GM12878 (cell line): ENCODE data around the gene NUP35. TPM values are rescaled to one million over a fixed set of nuclear protein-coding genes. Genes with fewer than 3 reads are reported as not detected.

Experiments
- ATF2 ChIP-seq: IDR thresholded peaks from 2 replicates; pipeline ENCODE4 v1.6.1; 2012; ENCODE audit warnings: low read length, inconsistent platforms
- BACH1 ChIP-seq: fragments of 450-650 bp; IDR thresholded peaks from 2 replicates; pipeline ENCODE4 v1.6.1; 2017; ENCODE audit warnings: mild to moderate bottlenecking, borderline replicate concordance
- BCL3 ChIP-seq: IDR thresholded peaks from 2 replicates; pipeline ENCODE4 v1.6.1; 2011; ENCODE audit warnings: borderline replicate concordance, low read depth, mild to moderate bottlenecking, moderate library complexity, low read length; ENCODE audit not compliant: insufficient read depth, poor library complexity, severe bottlenecking
- CBX3 ChIP-seq: fragments of 200-600 bp; sonication (generic); IDR thresholded peaks from 2 replicates; pipeline ENCODE4 v1.6.1; 2016; ENCODE audit warnings: low read depth, borderline replicate concordance
- CHD1 ChIP-seq: IDR thresholded peaks from 2 replicates; pipeline ENCODE4 v1.6.1; 2012; ENCODE audit warnings: low read depth, low read length, improper control_type of control experiment
- DPF2 ChIP-seq: fragments of 450-650 bp; IDR thresholded peaks from 2 replicates; pipeline ENCODE4 v1.6.1; 2017; ENCODE audit warnings: mild to moderate bottlenecking
- EP300 ChIP-seq, 2 experiments: fragments of 150-350 bp in 1 of 2; IDR thresholded peaks; 2 replicates each; pipeline ENCODE4 v1.6.1; 2011 to 2012; ENCODE audit warnings: low read depth in 2 of 2, low read length in 2 of 2, borderline replicate concordance in 1 of 2, improper control_type of control experiment in 1 of 2, inconsistent platforms in 1 of 2; ENCODE audit not compliant: control insufficient read depth in 1 of 2
- ESRRA ChIP-seq: IDR thresholded peaks from 2 replicates; pipeline ENCODE4 v1.6.1; 2012; ENCODE audit warnings: mild to moderate bottlenecking, low read length, improper control_type of control experiment
- FOXM1 ChIP-seq: IDR thresholded peaks from 2 replicates; pipeline ENCODE4 v1.6.1; 2012; ENCODE audit warnings: low read depth, mild to moderate bottlenecking, inconsistent platforms, low read length, moderate library complexity
- HDAC6 ChIP-seq: fragments of 200-600 bp; sonication (generic); IDR thresholded peaks from one replicate; pipeline ENCODE4 v1.8.0; 2017; ENCODE audit warnings: antibody characterized with exemption; ENCODE audit not compliant: unreplicated experiment
- IRF5 ChIP-seq: fragments of 450-650 bp; IDR thresholded peaks from 2 replicates; pipeline ENCODE4 v1.6.1; 2017; ENCODE audit warnings: borderline replicate concordance
- JUNB ChIP-seq: IDR thresholded peaks from 2 replicates; pipeline ENCODE4 v1.6.1; 2016; ENCODE audit warnings: antibody characterized with exemption, mild to moderate bottlenecking
- KLF5 ChIP-seq: fragments of 450-650 bp; IDR thresholded peaks from 2 replicates; pipeline ENCODE4 v1.6.1; 2014; ENCODE audit warnings: mild to moderate bottlenecking; ENCODE audit not compliant: partially characterized antibody
- MEF2B ChIP-seq: fragments of 450-650 bp; IDR thresholded peaks from 2 replicates; pipeline ENCODE4 v1.6.1; 2018; ENCODE audit warnings: mild to moderate bottlenecking, moderate library complexity; ENCODE audit not compliant: partially characterized antibody, poor library complexity, severe bottlenecking
- NFYB ChIP-seq: IDR thresholded peaks from 2 replicates; pipeline ENCODE4 v1.6.1; 2011; ENCODE audit warnings: low read depth, mild to moderate bottlenecking, low read length, improper control_type of control experiment, moderate library complexity; ENCODE audit not compliant: insufficient read depth
- PAX5 ChIP-seq: IDR thresholded peaks from 2 replicates; pipeline ENCODE4 v1.6.1; 2011; ENCODE audit warnings: low read depth, low read length, borderline replicate concordance
- RBBP5 ChIP-seq: fragments of 200-600 bp; sonication (generic); conservative IDR thresholded peaks from 2 replicates; pipeline ENCODE4 v1.6.1; 2016
- SRF ChIP-seq, 2 experiments: IDR thresholded peaks; 2 replicates each; pipeline ENCODE4 v1.6.1; 2011; ENCODE audit warnings: low read depth in 2 of 2, low read length in 2 of 2, mild to moderate bottlenecking in 1 of 2, moderate library complexity in 1 of 2
- STAT3 ChIP-seq: IDR thresholded peaks from 2 replicates; pipeline ENCODE4 v1.6.1; 2011; ENCODE audit warnings: low read depth, low read length, improper control_type of control experiment
- TARDBP ChIP-seq: IDR thresholded peaks from 2 replicates; pipeline ENCODE4 v1.6.1; 2016; ENCODE audit warnings: borderline replicate concordance
- TBL1XR1 ChIP-seq: IDR thresholded peaks from 2 replicates; pipeline ENCODE4 v1.6.1; 2012; ENCODE audit warnings: low read depth, low read length, improper control_type of control experiment
- TCF12 ChIP-seq: IDR thresholded peaks from 2 replicates; pipeline ENCODE4 v1.6.1; 2011; ENCODE audit warnings: low read depth, mild to moderate bottlenecking, low read length
- USF1 ChIP-seq: IDR thresholded peaks from 2 replicates; pipeline ENCODE4 v1.6.1; 2011; ENCODE audit warnings: borderline replicate concordance, low read depth, mild to moderate bottlenecking, moderate library complexity, mixed read lengths, low read length; ENCODE audit not compliant: insufficient read depth; ENCODE audit errors: extremely low read length
- YY1 ChIP-seq: IDR thresholded peaks from 2 replicates; pipeline ENCODE4 v1.6.1; 2011; ENCODE audit warnings: low read depth, mild to moderate bottlenecking, low read length
- ZNF217 ChIP-seq: fragments of 450-650 bp; IDR thresholded peaks from 2 replicates; pipeline ENCODE4 v1.6.1; 2017; ENCODE audit warnings: antibody characterized with exemption, mild to moderate bottlenecking
- ZNF24 ChIP-seq: fragments of 450-650 bp; IDR thresholded peaks from 2 replicates; pipeline ENCODE4 v1.6.1; 2017; ENCODE audit warnings: antibody characterized with exemption, mild to moderate bottlenecking
- ZNF622 ChIP-seq: fragments of 450-650 bp; IDR thresholded peaks from 2 replicates; pipeline ENCODE4 v1.6.1; 2017; ENCODE audit warnings: mild to moderate bottlenecking, inconsistent platforms
- ZZZ3 ChIP-seq: IDR thresholded peaks from 2 replicates; pipeline ENCODE4 v1.6.1; 2011; ENCODE audit warnings: low read depth; ENCODE audit not compliant: control insufficient read depth, insufficient read length
- polyA plus RNA-seq, 11 experiments: library from polyadenylated mRNA; depleted of rRNA in 4 of 11; unstranded in 6 of 11; stranded (reverse) in 5 of 11; fragments of >200 nt; fragmentation: Nextera tagmentation in 4 of 11; fragmentation: Illumina TruSeq in 1 of 11; extraction: Ambion mirVana in 4 of 11; extraction: Trizol in 1 of 11; gene quantifications; 1 replicate in 1 of 11; 2 replicates in 10 of 11; pipeline versions ENCODE4 v1.2.1 to v1.2.3, GENCODE V29; 2011 to 2016; ENCODE audit warnings: inconsistent platforms in 2 of 11, missing spikeins in 2 of 11, low read depth in 1 of 11
- total RNA-seq, 4 experiments: library from RNA; depleted of rRNA in 3 of 4; stranded (reverse); fragments of >200 nt in 3 of 4; fragmentation: Illumina TruSeq in 1 of 4; extraction: Trizol in 1 of 4; gene quantifications; 2 replicates each; pipeline versions ENCODE4 v1.2.1 to v1.2.3, GENCODE V29; 2013 to 2021

The NUP35 gene
- total and polyA plus RNA-seq, 10 of the 15 experiments (the other 5 are each of a cell fraction or from before 2014, with no cell fraction given), result 21.4 to 57.3 (median 30.7) TPM

GRCh38 chr2:183093857-183094657 lies 30.2 kb upstream of the NUP35 start (continued):
- peak; percentile 78 for TF ChIP-seq ATF2
- TF ChIP-seq FOXM1, result peak; percentile 66; the same call in 1 of the 2 replicates
- no peak for TF ChIP-seq CBX3
- no peak for TF ChIP-seq STAT3
- no peak for TF ChIP-seq BACH1
- TF ChIP-seq YY1, result no peak
- no peak for TF ChIP-seq IRF5
- no peak for TF ChIP-seq PAX5
- no peak for TF ChIP-seq TCF12
- peak; percentile 12 for TF ChIP-seq MEF2B
- TF ChIP-seq DPF2, result no peak
- no peak for TF ChIP-seq BCL3
- no peak for TF ChIP-seq CHD1
- TF ChIP-seq HDAC6, result no peak
- TF ChIP-seq NFYB, result no peak
- no peak; a peak in 1 of 4 replicates for TF ChIP-seq EP300 (IDR thresholded peaks at IDR 0.05; ENCODE audit: borderline replicate concordance in 1 of 2, control insufficient read depth in 1 of 2, low read depth in 2 of 2, low read length in 2 of 2)
- TF ChIP-seq TBL1XR1, result no peak
- TF ChIP-seq JUNB, result peak; percentile 95
- no peak for TF ChIP-seq ZNF217
- TF ChIP-seq RBBP5, result no peak
- no peak for TF ChIP-seq ESRRA
- TF ChIP-seq TARDBP, result no peak
- no peak for TF ChIP-seq ZNF622
- no peak for TF ChIP-seq SRF (IDR thresholded peaks at IDR 0.05; ENCODE audit: low read depth in 2 of 2, low read length in 2 of 2)
- TF ChIP-seq USF1, result no peak
- TF ChIP-seq ZNF24, result 0 out of 2 replicates have a peak, but pooled peaks have one; percentile 28
- no peak for TF ChIP-seq KLF5
- TF ChIP-seq ZZZ3, result no peak
